HG02610 (cell line): ENCODE measurements around the gene TRMT1.
"Not testable (repeated sequence)": the region's sequence is repeated elsewhere in the genome, so short reads cannot be mapped to it uniquely, and the experiment has no call there.

Experiments
- ATAC-seq: cut with Tn5 transposase; IDR thresholded peaks from one replicate; pipeline ENCODE4 v1.9.1; 2021; ENCODE audit warnings: mild to moderate bottlenecking, moderate library complexity; ENCODE audit not compliant: unreplicated experiment

Gene TRMT1

DNA sequence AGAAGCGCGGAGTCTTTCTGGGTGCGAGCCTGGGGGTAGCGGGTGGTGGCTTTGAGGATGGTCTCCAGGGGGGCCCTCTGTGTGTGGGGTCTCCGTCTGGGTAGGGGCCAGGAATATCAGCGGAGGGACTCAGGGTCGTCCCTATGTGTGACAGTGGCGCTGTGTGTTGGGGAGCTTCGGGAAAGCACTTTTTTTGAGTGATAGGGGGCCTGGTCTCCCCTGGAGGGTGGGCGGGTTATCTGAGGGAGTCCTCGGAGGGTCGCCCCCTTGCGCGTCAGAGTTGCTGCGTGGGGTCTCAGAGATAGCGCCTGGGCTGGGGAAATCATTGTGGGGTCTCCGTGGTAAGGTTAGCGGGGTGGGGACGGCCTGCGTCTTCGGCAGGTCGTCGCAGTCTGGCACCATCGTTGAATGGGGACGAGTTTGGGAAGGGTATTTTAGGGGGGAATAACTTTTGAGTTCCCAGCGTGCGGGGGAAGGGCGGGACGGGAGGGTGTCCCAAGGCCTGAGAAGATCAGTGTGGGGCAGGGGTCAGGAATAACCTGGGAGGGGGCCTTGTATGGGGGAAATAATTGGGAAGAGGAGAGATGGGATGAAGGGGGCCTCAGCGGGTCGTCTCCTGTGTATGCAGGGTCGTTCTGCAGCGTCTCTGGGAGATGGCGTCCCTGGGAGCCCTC lies 34.5 kb upstream of the TRMT1 start:
- no peak for ATAC-seq

DNA sequence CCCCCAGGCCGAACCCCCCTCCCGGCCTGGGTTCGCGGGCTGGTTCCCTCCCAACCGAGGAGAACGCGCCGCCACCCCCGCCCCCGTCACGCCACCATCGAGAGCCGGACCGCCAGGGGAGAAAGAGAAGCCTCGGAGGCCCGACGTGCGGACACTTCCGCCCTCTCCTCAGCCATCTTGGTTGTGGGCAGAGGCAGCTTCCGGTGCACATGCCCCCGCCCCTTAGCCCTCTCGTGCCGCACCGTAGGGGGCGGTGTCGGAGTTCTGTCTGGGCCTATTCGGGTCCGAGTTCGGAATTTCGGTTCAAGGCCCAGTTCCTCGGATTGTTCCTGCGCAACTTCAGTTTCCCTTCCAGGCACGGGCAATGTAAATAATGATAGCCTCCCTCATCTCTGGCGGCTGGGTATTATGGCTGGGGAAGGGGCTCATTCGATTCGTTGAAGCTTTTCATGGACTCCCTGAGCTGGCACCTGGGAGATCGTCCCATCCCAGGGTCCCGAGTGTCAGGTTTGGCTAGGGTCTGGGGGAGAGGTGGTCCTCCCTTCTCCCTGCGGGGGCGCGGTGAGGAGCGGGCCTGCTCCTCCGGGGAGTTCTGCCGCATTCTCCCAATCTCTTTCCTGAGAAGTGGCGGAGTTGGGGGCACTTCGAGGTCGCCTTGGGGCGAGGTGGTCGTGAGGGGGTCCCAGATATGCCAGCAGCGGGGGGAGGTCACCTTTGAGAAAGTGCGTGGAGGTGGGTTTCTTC lies 33.8 kb upstream of the TRMT1 start, which contains the start of the genes IER2 and STX10:
Gene IER2, plus strand, starts transcription at position 225 of the 744 bp plus-strand sequence. CDS start 2,776 bp downstream, outside the sequence.
Gene STX10, minus strand, starts transcription at position 189 of the 744 bp plus-strand sequence. CDS start 202 bp downstream, outside the sequence.
- peak; percentile 36 for ATAC-seq

DNA sequence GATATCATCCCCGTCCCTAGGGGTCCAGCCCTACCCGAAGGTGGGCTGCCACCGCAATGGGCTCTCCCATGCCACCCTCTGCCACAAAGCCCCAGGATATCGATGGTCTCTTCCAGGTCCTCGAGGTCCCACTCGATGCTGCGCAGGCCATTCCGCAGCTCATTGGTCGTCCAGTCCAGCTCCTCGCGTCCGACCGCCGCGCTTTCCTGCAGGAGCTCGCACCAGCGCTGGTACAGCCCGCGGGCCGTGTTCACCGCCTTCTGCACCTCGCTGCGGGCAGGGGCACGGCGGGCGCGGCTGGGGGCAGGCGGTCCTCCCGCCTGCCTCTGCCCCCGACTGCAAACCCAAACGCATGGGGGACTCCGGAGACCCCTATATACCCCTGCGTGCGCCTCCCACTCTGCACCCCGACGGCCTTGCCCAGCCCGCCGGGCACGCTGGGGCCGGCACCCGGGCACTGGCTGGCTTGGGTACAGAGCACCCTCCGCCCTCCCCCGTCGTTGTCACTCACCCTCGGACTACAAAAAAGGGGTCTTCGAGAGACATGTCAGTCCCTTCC lies 33.2 kb upstream of the TRMT1 start:
- no peak for ATAC-seq

DNA sequence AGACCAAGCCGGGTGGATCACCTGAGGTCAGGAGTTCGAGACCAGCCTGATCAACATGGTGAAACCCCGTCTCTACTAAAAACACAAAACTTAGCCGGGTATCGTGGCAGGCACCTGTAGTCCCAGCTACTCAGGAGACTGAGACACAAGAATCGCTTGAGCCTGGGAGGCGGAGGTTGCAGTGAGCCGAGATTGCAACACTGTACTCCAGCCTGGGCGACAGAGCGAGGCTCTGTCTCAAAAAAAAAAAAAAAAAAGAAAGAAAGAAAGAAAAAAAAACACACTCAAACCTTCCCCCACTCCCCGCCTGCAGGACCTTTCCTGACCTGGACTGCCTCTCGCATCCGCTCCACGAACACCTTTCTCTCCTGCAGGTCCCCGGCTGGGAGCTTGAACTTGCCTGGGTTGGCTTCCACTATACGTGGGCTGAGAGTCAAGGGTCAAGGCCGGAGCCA lies 32.7 kb upstream of the TRMT1 start:
- not testable (repeated sequence) for ATAC-seq

DNA sequence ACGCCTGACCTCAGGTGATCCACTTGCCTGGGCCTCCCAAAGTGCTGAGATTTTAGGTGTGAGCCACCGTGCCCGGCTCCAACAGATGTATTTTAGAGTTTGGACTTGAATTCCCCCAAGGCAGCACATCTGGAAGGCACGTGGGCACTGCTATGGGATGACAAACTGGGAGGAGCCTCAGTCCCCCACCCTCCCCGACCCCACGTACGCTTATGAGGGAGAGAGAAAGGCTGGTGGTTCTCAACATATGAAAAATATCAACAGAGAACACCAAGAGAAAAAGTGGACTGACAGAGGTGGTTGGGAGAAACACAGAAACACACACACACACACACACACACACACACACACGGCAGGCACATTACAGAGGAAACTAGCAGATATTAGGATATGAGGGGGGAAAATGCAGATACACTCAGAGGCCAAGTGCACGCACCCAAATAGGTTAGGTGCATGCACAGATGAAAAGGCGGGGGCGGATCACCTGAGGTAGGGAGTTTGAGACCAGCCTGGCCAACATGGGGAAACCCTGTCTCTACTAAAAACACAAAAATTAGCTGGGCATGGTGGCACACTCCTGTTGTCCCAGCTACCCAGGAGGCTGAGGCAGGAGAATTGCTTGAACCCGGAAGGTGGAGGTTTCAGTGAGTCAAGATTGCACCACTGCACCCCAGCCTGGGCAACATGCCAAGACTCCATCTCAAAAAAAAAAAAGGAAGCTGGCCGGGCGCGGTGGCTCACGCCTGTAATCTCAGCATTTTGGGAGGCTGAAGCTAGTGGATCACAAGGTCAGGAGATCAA lies 30.4 kb upstream of the TRMT1 start:
- ATAC-seq = no peak

DNA sequence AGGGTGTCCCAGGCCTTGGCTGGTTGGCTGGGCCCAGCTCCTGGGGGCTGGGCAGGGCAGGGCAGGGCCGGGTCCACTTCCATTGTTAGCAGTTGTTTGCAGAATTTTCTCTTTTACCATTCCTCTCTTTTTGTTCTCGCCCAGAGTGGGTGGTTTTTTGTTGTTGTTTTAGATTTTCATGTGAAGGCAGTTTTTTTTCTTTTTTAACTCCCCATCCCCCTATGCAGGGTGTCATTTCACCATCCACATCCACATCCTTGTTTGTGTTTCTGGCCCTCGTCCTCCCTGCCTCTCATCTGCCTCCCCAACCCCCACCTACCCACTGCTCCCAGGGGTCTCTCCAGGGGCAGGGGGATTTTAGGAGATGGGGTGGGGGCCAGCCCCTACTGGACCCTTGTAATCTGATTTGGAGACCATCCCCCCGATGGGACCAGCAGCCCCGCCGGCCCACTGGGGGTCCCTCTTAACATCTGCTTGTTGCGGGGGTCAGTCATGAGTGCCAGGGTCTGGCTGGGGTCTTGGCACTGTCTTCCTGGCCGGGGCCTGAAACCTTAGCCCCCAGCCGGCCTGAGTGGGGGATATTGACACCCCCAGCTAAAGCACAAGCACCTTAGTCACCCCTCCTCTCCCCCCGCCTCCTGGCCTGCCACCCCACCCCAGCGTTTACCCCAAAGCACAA lies 23.2 kb upstream of the TRMT1 start:
- no peak for ATAC-seq

DNA sequence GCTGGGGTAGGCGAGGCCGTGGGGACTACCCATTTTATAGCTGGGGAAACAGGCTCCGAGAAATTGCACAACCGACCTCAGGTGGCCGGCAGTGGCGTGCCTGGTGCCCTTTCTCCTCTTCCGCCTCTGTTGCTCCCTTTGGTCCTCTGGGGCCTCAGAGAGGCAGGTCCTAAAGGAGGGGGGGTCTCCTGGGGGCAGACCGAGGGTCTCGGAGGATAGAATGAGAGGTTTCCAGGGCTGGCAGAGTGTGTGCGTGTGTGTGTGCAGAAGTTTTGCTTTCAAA lies 22.3 kb upstream of the TRMT1 start:
- no peak for ATAC-seq

DNA sequence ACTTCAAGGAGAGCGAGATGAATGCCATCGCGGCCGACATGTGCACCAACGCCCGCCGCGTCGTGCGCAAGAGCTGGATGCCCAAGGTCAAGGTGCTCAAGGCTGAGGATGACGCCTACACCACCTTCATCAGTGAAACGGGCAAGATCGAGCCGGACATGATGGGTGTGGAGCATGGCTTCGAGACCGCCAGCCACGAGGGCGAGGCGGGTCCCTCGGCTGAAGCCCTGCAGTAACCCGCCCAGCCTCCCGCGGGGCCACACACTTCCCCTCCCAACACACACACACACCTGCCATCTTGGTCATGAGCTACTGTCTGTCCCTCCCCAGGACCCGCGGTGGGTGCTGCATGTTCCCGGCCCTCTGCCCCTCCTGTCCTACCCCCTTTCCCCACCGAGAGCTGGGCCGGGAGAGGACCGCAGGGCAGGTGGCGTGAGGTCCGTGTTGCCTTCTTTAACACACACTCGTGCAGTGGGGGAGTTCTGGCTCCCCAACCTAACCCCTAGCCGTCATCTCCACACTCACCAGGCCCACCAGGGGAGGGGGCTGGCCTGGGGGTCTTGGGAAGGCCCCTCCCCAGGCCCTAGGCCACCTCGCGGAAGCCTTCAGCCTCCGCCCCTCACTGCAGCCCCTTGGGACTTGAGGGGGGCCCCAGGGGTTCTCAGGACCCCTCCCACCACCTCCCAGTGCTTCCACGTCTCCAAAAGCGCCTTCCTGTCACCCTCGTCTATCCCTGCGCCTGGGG lies 21.8 kb upstream of the TRMT1 start:
- no peak for ATAC-seq

DNA sequence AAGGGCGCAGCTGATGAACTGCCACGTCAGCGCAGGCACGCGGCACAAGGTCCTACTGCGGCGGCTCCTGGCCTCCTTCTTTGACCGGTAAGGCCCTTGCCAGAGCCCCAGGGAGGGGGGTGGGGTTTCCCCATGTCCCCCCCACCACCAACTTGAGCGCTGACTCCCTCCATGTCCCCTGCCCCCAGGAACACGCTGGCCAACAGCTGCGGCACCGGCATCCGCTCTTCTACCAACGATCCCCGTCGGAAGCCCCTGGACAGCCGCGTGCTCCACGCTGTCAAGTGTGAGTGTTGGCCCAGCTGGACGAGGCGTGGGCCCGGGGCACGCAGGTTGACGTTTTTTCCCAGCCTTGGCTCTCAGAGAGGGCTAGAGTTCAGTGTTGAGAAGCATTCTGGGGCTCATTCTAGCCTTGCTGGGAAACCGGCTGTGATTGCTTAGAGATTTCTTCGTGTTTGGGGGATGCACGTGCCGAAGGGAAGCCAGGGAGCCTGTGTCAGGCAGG lies 20.8 kb upstream of the TRMT1 start:
- no peak for ATAC-seq

DNA sequence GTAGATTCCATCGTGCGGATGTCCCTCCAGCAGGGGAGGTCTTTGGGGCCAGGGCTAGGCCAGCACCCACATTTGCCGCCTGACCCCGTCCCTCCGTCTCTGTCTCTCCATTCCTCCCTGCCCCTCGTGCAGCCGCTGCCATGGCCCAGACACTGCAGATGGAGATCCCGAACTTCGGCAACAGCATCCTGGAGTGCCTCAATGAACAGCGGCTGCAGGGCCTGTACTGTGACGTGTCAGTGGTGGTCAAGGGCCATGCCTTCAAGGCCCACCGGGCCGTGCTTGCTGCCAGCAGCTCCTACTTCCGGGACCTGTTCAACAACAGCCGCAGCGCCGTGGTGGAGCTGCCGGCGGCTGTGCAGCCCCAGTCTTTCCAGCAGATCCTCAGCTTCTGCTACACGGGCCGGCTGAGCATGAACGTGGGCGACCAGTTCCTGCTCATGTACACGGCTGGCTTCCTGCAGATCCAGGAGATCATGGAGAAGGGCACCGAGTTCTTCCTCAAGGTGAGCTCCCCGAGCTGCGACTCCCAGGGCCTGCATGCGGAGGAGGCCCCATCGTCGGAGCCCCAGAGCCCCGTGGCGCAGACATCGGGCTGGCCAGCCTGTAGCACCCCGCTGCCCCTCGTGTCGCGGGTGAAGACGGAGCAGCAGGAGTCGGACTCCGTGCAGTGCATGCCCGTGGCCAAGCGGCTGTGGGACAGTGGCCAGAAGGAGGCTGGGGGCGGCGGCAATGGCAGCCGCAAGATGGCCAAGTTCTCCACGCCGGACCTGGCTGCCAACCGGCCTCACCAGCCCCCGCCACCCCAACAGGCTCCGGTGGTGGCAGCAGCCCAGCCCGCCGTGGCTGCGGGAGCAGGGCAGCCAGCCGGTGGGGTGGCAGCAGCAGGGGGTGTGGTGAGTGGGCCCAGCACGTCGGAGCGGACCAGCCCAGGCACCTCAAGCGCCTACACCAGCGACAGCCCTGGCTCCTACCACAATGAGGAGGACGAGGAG lies 18.8 kb upstream of the TRMT1 start:
- ATAC-seq = no peak

DNA sequence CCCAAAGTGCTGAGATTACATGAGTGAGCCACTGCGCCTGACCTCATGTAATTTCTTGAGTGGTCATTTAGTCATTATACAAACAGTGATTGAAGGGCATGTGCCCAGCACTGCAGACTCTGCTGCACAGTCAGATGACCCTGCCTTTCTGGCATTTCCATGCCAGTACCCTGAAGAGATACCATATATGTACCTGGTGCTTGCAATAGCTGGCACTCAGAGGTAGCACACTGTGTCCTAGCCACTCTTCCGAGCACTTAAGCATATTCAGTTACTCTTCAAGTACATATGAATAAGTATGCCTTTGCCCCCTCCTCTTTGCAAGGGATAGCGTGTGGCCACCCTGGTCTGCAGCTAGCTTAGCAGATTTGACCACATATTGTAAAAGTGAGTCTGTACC lies 18.1 kb upstream of the TRMT1 start:
- ATAC-seq = no peak

DNA sequence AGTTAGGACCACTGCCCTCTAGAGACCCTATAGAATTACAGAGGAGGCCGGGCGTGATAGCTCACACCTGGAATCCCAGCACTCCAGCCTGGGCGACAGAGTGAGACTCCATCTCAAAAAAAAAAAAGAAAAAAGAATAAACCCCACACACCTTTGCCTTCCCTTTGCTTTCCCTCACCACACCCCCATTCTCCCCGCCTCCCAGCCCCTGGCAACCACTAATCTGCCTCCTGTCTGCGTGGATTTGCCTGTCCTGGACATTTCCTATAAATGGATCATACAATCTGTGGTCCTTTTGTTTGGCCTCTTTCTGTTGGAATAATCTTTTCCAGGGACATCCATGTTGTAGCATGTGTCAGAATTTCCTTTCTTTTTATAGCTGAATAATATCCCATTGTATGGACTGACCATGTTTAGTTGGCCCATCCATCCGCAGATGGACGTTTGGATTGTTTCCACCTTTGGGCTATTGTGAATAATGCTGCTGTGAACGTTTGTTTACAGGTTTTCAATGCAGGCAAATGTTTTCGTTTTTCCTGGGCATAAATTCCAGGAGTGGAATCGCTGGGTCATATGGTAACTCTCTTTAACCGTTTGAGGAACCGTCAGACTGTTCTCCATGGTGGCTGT lies 16.8 kb upstream of the TRMT1 start:
- ATAC-seq = no peak

DNA sequence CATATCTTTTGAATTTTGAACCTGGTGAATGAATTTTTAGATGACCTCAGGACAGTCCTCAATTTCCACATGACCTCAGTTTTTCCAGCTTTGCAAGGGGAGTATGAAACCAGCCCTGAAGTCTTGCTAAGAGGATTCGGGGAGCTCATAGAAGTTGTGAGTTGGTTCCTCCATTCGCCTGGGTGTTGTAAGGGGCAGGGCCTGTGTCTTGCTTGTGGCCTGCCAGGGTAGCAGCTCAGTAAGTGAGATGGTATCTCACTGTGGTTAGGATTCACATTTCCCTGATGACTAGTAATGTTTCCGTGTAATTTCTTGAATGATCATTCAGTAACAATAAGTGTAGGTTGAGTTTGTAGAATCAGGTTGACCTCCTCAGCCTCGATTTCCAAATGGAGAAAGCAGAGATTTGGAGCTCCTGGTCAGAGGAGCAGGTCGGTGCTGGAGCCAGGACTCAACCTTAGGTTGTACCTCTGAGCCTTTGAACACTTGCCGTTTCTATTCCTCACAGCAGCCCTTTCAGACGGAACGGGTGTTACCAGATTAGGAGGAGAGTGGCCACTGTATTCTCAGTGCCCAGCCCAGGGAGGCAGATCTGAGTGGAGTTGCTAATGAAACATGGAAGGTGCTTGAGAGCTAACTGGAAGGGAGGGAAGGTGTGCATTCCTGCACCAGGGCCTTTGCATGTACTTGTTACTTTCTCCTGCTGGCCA lies 16.1 kb upstream of the TRMT1 start:
- no peak for ATAC-seq

DNA sequence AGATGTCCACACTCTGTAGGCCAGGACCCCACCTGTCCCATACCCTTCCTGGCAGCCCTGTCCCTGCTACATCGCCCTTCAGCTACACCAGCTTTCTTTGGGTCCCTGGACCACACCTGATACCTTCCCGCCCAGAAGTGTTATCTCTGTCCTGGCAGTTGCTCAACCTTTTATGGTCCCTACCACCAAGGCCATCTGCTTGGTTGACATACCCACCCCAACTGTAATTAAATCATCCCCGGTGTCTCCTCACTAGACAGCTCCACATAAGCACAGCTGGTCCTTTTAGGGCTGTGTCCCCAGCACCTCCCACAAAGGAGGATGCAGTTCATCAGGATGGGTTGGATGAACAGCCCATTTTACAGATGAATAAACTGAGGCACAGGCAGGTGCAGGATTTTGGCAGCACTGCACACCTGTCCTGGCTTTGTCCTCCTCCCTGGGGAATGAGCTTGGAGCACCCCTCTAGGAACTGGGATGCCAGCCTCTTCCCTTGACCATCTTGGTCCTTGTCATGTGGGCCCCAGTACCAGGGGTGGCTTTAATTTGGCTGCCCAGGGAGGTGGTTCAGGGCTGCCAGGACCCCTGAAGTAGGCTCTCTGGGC lies 14.4 kb upstream of the TRMT1 start:
- no peak for ATAC-seq

DNA sequence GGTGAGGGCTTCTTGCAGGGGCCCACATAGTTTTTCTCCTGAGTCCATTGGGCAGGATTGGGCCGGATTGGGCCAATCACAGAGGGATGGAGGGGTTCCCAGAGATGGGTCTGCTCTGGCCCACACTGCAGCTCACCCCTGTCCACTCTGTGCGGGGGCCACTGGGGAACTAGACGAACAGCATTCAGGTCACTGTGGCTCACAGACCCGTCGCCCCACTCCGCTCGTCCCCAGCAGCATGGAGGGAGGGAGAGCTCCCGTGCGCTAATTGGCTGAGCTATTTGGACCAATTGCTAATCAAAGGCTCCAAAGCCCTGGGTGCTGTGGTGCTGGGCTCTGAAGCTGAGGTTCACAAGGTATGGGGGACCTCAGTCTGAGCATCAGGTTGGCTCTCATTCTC lies 12.8 kb upstream of the TRMT1 start:
- ATAC-seq = no peak

DNA sequence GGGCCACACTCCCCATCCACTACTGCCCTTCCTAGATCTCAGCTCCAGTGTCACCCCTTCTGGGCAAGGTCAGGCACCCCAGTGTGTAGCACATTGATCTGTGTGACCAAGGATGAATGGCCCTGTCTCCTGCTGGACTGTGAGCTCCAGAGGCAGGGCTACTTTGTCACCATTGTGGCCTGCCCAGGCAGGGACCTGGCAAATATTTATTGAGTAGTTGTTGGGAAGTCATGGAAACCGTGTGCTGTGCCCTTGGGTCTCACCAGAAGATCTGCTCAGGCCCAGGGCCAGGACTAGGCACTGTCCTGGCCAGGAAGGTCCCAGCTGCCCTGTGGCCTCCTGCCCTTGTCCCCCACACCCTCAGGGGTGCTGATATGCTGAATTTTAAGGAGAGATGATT lies 12.0 kb upstream of the TRMT1 start:
- ATAC-seq = no peak
